Caki2 (cell line): ENCODE measurements around the gene PECR. TPM values are rescaled to one million over a fixed set of nuclear protein-coding genes. Genes with fewer than 3 reads are reported as not detected.
"Not testable (repeated sequence)": the region's sequence is repeated elsewhere in the genome, so short reads cannot be mapped to it uniquely, and the experiment has no call there.

Source experiments
- DNase-seq: peaks from one replicate; pipeline ENCODE4 v3.0.0-alpha.2; 2015; ENCODE audit warnings: low read depth
- in situ Hi-C: cut with HindIII; loops from 2 replicates; pipeline ENCODE4 v1.10.0; 2016; ENCODE audit warnings: low sequenced_read_pairs, low pct_unique_long_range_greater_than_20kb, mixed read lengths
- total RNA-seq: library from RNA; depleted of rRNA; stranded (reverse); fragments of >200 nt; shearing (Covaris generic); gene quantifications from 2 replicates; pipeline ENCODE4 v1.2.3, GENCODE V29; 2014; ENCODE audit warnings: low replicate concordance

PECR gene
- total RNA-seq, 1 experiment from 2014 or later, result 50.7 TPM

GRCh38 chr2:216014986-216015385 is 66.6 kb downstream of the PECR start:
- in situ Hi-C loops, result no loop called here
- no peak for DNase-seq

DNA sequence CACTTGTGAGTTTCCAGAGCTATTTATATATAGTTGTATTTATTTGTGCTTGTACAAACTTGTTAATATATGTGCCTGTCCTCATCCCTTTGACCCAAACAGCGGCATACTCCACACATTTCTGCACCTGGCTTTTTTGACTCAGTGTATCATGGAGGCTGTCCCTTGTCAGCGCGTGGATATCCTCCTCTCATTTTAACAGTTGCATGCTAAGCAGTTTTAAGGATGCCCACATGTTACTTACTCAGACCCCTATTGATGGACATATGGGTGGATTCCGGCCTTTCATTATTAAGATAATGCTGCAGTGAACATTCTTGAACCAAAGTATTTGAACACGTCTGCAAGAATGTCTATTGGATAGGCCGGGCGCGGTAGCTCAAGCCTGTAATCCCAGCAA is 67.6 kb downstream of the PECR start:
- no peak for DNase-seq
- in situ Hi-C loops, result no loop called here

- in situ Hi-C loops, result no loop called here
- DNase-seq, result peak; percentile 66
These were observed 68.3 kb downstream of the PECR start, which contains the start of gene MREG for GRCh38 chr2:216013080-216013909. TSS of gene MREG (minus strand) at chr2:216013551. CDS start at chr2:216013327, 224 bp downstream.

DNA sequence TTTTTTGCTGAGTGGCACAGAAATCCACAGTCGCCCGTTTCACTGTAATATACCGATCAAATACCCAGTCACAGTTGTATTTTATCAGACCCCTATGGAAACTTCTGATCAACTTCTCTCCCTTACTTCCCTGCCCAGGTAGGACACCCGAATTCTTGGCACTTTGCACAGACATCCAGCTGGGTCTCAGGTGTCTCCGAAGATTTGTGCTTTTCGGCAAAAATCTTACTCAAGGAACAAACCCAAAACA is 68.9 kb downstream of the PECR start:
- in situ Hi-C loops, result no loop called here
- no peak for DNase-seq

- peak; percentile 72 for DNase-seq
- in situ Hi-C loops, result no loop called here
These were observed 69.3 kb downstream of the PECR start for GRCh38 chr2:216012133-216012829.

DNA sequence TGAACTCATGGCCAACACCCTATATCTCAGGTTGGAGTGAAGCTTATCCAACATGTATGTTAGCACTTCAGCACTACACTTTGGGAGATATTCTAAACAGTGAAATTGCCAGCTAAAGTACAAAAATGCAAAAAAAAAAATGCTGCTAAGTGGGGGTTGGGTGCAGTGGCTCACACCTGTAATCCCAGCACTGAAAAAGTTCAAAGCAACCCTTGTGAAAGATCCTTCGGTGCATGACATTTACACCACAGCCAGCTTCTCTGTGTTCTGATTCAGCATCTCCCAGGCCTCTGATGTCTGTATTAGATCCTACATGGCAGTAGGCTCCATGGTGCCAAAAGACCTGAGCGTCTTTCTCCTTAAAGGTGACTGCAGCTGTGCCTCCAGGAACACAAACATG is 72.4 kb downstream of the PECR start:
- in situ Hi-C loops, DNase-seq: not testable (repeated sequence)

DNA sequence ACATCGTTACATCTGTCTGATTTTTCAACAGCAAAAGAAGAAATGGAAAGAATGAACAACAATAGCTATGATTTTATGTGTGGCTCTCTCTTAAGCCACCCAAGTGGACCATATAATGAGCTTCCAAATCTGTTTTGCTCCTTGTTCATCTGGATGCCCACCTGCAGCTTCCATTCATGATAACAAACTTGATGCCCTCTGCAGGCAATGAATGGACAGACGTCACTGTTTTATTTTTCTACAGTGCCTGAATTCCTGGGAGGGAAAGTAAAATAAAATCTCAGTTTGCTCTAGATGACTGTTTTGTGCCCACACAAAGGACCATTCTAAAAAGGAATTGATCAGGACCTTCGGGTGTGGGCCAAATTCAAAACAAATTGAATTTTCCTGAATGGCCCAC is 73.2 kb downstream of the PECR start:
- DNase-seq, result no peak
- in situ Hi-C loops, result no loop called here

GRCh38 chr2:216006164-216006663 is 75.4 kb downstream of the PECR start:
- in situ Hi-C loops, result no loop called here
- no peak for DNase-seq

DNA sequence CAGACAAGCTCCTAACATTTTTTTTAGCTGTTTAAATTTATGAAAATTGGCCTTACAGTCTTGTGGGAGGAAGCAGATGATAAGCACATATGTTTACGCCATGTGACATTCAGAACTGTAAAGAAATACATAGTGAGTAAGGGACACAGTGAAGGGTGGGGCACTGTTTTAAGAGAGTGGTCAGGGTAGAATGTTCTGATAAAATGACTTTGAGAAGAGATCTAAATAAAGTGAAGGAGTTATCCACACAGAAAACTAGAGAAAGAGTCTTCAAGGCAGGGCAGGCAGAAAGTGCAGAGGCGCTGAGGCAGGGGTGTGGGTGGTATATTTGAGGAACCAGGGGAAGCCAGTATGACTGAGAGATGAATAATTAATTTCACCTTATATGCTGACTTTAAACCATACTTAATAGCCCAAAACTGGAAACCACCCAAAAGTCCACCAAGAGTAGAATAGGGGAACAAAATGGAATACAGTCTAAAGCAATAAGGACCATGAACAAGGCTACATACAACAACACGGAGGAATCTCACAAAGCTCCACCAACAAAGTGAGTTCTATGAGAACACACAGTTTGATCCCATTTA is 76.8 kb downstream of the PECR start:
- DNase-seq, result no peak
- in situ Hi-C loops, result no loop called here

- no peak for DNase-seq
- in situ Hi-C loops, result no loop called here
These were observed 77.5 kb downstream of the PECR start for GRCh38 chr2:216003876-216004696.

- no peak for DNase-seq
- in situ Hi-C loops, result no loop called here
These were observed 78.9 kb downstream of the PECR start for GRCh38 chr2:216002693-216003092.

DNA sequence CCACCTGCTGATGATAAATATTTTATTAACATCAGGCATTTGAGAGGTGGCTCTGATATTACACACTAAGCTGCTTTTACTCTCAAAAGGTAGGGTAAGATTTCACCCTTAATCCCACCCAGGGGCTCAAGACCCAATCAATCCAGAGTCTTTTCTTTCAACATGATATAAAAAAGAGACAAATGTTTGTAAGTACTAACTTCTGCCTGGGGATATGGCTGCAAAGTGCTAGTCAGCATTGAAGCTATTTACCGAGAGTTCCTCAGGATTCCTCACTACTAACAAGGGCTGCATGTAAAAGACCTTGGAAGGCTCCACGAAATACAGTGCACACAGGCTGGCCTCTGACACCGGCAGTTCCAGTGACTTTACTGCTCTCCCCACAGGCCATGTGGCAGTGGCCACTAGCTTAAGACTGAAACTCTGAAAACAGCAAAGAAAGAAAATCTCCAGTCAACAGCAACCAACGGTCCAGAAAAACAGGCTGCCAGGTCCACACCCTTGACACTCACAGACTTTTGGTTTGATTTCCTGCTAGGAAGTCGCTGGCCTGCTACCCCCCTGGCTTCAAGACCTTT is 79.4 kb downstream of the PECR start:
- in situ Hi-C loops, result no loop called here
- DNase-seq, result no peak

GRCh38 chr2:216001216-216002100 is 80.2 kb downstream of the PECR start:
- in situ Hi-C loops, result no loop called here
- no peak for DNase-seq

GRCh38 chr2:215998636-215999035 is 83.0 kb downstream of the PECR start:
- in situ Hi-C loops, result no loop called here
- no peak for DNase-seq

DNA sequence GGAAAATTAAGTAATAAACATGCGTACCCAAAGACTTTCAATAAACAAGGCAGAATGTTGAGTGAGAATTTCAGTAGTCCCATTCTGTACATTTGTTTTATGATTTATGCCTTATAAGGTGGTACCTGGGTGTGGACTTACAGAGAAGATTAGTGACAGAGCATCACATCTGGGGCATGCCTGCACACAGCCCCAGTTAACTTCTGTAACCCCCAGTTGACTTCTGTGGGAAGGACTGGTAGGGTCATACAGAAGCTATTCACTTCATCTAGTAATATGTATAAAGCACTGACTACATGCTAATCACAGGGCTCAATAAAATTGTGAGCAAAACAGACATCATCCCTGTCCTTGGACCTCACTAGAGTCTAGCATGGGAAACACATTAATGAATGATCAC is 84.4 kb downstream of the PECR start:
- no peak for DNase-seq
- in situ Hi-C loops, result no loop called here

DNA sequence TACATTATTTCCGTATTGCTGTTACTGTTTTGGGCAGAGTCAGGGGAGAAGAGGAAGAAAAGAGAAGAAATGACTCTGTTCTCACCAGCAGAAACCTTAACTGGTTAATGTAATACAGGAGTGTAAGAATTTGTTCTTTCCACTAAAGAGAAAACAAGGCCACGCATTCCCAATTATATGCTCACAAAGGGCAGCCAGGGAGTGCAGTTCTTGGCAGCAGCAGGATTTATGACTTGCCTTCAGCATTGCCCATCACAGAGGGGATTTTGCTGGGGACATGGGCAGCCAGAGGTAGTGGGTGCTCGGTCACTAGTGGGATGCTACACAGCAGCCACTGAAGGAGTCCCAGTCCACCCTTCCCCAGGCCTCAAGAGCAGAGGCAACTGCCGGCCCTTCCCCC is 86.7 kb downstream of the PECR start:
- DNase-seq, result no peak
- in situ Hi-C loops, result no loop called here

- in situ Hi-C loops, DNase-seq: not testable (repeated sequence)
These were observed 92.9 kb downstream of the PECR start for GRCh38 chr2:215988556-215989207.
